RWPE2 (cell line): ENCODE measurements around the gene PEX5L.

ENCODE experiments used
- ATAC-seq: fragments of 200-7000 bp; cut with Tn5 transposase; 3 replicates; pipeline ENCODE4 v1.9.1; 2021; ENCODE audit warnings: low read depth
- DNase-seq: peaks from one replicate; pipeline ENCODE4 v3.0.0-alpha.2; 2020; ENCODE audit warnings: low spot score
- H3K27ac ChIP-seq: fragments of 450-650 bp; 2 replicates; pipeline ENCODE4 v1.5.1; 2017; ENCODE audit warnings: mild to moderate bottlenecking; ENCODE audit not compliant: poor library complexity, severe bottlenecking
- H3K27me3 ChIP-seq: fragments of 250-450 bp; sonication (Bioruptor Pico); 2 replicates; pipeline ENCODE4 v1.5.1; 2021; ENCODE audit warnings: mild to moderate bottlenecking, moderate library complexity; ENCODE audit not compliant: insufficient read depth, poor library complexity, severe bottlenecking
- H3K36me3 ChIP-seq: fragments of 250-450 bp; sonication (Bioruptor Pico); 2 replicates; pipeline ENCODE4 v1.5.1; 2020; ENCODE audit warnings: low read depth, mild to moderate bottlenecking, moderate library complexity
- H3K4me1 ChIP-seq: fragments of 250-450 bp; sonication (Bioruptor Pico); 2 replicates; pipeline ENCODE4 v1.5.1; 2021; ENCODE audit warnings: mild to moderate bottlenecking, moderate library complexity; ENCODE audit not compliant: insufficient read depth, poor library complexity, severe bottlenecking
- H3K4me3 ChIP-seq: fragments of 250-450 bp; sonication (Bioruptor Pico); 2 replicates; pipeline ENCODE4 v1.5.1; 2021; ENCODE audit warnings: mild to moderate bottlenecking, moderate library complexity; ENCODE audit not compliant: severe bottlenecking
- H3K9me3 ChIP-seq: fragments of 250-450 bp; sonication (Bioruptor Pico); 2 replicates; pipeline ENCODE4 v1.5.1; 2021; ENCODE audit warnings: mild to moderate bottlenecking, moderate library complexity; ENCODE audit not compliant: severe bottlenecking
- CTCF ChIP-seq: fragments of 450-650 bp; IDR thresholded peaks from one replicate; pipeline ENCODE4 v1.5.1; 2017; ENCODE audit warnings: mild to moderate bottlenecking, moderate library complexity; ENCODE audit not compliant: poor library complexity, severe bottlenecking

PEX5L gene

GRCh38 chr3:179775416-179776122, 261.2 kb downstream of the PEX5L start:
- TF ChIP-seq CTCF, result no peak
- ATAC-seq, result no peak
- no peaks in the 10 kb centered on the region for H3K4me1 ChIP-seq

GRCh38 chr3:179772297-179772696, 264.4 kb downstream of the PEX5L start:
- H3K4me3 ChIP-seq, result no peak overlapping the region
- H3K36me3 ChIP-seq, result peaks cover 19% of the 10 kb centered on the region
- no peaks in the 10 kb centered on the region for H3K27me3 ChIP-seq
- no peak overlapping the region for H3K27ac ChIP-seq
- no peaks in the 10 kb centered on the region for H3K4me1 ChIP-seq
- H3K9me3 ChIP-seq, result no peaks in the 10 kb centered on the region
- ATAC-seq, result no peak
- no peak for TF ChIP-seq CTCF
- no peak for DNase-seq

More at GRCh38 chr3:179775416-179776122, 261.2 kb downstream of the PEX5L start:
- no peak overlapping the region for H3K4me3 ChIP-seq
- no peak for DNase-seq
- no peak overlapping the region for H3K27ac ChIP-seq
- no peaks in the 10 kb centered on the region for H3K27me3 ChIP-seq
- 0 out of 2 replicates have a peak, but pooled peaks cover 3% of the 10 kb centered on the region for H3K36me3 ChIP-seq
- no peaks in the 10 kb centered on the region for H3K9me3 ChIP-seq

GRCh38 chr3:179771797-179772196, 264.9 kb downstream of the PEX5L start:
- TF ChIP-seq CTCF, result no peak
- ATAC-seq (no peak), DNase-seq (no peak)

GRCh38 chr3:179769411-179770247, 267.1 kb downstream of the PEX5L start:
- Histone ChIP-seq H3K4me1 (no peaks in the 10 kb centered on the region), H3K9me3 (no peaks in the 10 kb centered on the region), H3K36me3 (peaks cover 19% of the 10 kb centered on the region), H3K4me3 (no peak overlapping the region), H3K27ac (no peak overlapping the region), H3K27me3 (no peaks in the 10 kb centered on the region)
- TF ChIP-seq CTCF, result no peak
- no peak for DNase-seq
- ATAC-seq, result no peak

More at GRCh38 chr3:179771797-179772196, 264.9 kb downstream of the PEX5L start:
- Histone ChIP-seq H3K4me1 (no peaks in the 10 kb centered on the region), H3K27ac (no peak overlapping the region), H3K36me3 (peaks cover 19% of the 10 kb centered on the region), H3K4me3 (no peak overlapping the region), H3K27me3 (no peaks in the 10 kb centered on the region), H3K9me3 (no peaks in the 10 kb centered on the region)

GRCh38 chr3:179768080-179768479, 268.7 kb downstream of the PEX5L start:
- peaks cover 16% of the 10 kb centered on the region for H3K36me3 ChIP-seq
- no peaks in the 10 kb centered on the region for H3K4me1 ChIP-seq
- H3K9me3 ChIP-seq, result no peaks in the 10 kb centered on the region
- ATAC-seq, result peak; percentile 77
- TF ChIP-seq CTCF, result peak; percentile 66
- no peak overlapping the region for H3K4me3 ChIP-seq
- no peak overlapping the region for H3K27ac ChIP-seq
- no peaks in the 10 kb centered on the region for H3K27me3 ChIP-seq
- DNase-seq, result no peak
